Dedifferentiated amniotic fluid mesenchymal stem cell (primary cell): Measurements from ENCODE around the gene ELN.
"Not testable (repeated sequence)": the region's sequence is repeated elsewhere in the genome, so short reads cannot be mapped to it uniquely, and the experiment has no call there.

Experiments used
- DNase-seq: peaks from one replicate; pipeline ENCODE4 v3.0.0-alpha.2; 2016; ENCODE audit errors: extremely low spot score

ELN gene

GRCh38 chr7:74040791-74041520 lies 13.0 kb downstream of the ELN start:
- no peak for DNase-seq

DNA sequence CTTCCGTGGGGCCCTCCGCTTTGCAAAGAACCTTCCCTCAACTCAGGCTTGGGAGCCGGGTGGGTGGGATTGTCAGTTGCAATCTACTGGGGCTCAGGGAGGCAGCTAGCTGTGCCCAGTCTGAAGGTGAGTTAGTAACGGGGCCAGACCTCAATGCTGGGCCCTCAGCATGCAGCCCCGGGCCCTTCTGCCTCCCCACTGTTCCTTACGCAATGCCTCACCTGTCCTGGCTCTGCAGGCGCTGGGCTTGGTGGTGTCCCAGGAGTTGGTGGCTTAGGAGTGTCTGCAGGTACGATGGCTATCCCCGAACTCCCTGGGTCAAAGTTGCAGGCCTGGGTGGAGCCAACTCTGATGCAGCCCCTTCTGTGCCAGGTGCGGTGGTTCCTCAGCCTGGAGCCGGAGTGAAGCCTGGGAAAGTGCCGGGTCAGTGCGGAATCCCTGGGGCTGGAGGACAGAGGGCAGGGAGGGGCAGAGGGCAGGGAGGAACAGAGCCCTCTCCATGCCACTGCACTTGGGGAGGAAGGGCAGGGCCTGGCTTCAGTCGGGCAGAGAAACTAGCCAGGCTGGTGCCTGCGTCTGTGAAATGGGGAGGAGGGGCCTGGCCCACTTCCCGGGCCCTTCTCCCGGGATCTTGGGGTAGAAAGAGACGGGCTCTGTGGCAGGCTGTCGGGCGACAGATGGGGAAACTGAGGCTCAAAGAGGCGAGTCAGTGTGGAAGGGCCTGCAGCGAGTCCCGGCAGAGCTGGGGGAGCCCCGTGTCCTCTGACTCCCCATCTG lies 15.0 kb downstream of the ELN start:
- DNase-seq = no peak

DNA sequence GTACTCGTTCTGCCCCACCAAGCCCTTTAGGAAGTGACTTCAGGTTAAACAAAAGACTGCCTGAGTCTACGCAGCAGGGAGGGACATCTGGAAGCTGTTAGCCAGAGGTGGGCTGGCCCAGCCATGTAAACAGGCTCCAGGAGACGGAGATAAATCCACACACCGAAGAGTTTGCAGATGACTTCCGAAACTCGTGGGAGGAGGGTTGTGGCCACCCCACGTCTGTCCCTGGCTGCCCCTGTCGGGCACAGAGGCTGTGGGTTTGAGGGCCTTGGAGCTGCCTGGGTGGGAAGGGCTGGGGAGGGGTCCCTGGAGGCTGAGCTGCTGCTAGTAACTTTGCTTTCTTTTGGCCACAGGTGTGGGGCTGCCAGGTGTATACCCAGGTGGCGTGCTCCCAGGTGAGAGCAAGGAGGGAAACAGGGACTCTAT lies 15.6 kb downstream of the ELN start:
- DNase-seq = no peak

GRCh38 chr7:74044366-74045350 lies 16.7 kb downstream of the ELN start:
- no peak for DNase-seq

GRCh38 chr7:74046581-74046980 lies 18.6 kb downstream of the ELN start:
- not testable (repeated sequence) for DNase-seq

DNA sequence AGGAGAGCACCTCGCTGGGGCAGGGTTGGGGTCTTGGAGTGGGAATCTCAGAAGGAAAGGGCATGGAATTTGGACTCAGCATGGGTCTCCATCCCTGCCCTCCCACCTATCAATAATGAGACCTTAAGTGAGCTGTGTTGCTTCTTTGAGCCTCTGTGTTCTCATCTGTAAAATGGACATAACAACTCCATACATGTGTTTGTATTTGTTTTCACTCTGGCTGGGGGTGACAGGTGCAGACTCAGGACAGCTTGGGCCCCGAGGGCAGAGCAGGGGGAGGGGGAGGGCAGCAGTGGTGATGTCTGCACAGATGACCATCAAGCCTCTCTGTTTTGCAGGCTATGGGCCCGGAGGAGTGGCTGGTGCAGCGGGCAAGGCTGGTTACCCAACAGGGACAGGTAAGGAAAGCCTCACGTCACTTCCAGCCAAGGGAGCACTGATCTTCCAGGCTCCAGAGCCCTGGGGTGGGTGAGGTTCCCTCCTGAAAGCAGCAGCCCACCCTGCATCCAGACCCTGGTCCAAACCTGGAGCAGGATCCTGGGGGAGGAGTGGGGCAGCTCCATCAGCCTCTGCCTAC lies 19.9 kb downstream of the ELN start:
- no peak for DNase-seq

- no peak for DNase-seq
Measured at GRCh38 chr7:74048999-74049599, 21.1 kb downstream of the ELN start.

DNA sequence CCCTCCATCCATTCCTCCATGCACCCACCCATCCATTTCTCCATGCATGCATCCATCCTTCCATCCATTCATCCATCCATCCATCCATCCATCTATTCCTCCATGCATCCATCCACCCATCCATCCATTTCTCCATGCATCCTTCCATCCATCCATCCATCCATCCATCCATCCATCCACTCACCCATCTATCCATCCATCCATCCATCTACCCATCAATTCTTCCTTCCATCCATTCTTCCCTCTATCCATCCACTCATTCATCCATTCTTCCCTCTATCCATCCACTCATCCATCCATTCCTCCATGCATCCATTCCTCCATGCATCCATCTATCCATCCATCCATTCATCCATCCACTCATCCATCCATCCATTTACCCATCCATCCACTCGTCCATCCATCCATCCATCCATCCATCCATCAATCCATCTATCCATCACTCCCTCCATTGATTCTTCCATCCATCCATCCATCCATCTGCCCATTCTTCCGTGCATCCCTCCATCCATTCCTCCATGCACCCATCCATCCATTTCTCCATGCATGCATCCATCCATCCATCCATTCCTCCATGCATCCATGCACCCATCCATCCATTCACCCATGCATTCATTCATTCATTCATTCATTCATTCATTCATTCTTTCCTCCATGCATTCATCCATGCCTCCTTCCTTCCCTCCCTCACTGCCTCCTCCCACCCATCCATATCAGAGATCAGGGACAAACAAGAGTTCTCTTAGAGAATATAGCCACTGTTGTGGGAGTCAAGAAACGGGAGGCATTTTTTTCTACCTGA lies 22.2 kb downstream of the ELN start:
- no peak for DNase-seq

DNA sequence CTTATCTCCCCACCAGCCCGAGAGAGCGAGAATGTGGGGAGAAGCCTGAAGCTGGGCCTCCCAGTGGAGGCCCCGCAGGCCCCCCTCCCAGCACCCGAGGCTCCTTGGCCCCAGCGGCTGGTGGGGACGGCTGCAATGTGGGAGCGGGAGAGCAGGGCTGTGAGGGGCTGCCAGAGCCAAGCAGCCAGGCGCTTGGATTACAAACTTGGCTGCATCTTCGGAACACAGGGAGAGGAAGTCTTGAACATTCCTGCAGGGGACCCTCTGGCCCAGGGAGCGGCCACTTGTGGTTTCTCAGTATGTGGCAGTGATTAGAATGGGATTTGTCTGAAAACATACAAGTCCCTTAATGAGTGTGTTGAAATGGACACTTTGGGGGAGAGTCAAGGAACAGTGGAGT lies 23.2 kb downstream of the ELN start:
- DNase-seq = no peak

DNA sequence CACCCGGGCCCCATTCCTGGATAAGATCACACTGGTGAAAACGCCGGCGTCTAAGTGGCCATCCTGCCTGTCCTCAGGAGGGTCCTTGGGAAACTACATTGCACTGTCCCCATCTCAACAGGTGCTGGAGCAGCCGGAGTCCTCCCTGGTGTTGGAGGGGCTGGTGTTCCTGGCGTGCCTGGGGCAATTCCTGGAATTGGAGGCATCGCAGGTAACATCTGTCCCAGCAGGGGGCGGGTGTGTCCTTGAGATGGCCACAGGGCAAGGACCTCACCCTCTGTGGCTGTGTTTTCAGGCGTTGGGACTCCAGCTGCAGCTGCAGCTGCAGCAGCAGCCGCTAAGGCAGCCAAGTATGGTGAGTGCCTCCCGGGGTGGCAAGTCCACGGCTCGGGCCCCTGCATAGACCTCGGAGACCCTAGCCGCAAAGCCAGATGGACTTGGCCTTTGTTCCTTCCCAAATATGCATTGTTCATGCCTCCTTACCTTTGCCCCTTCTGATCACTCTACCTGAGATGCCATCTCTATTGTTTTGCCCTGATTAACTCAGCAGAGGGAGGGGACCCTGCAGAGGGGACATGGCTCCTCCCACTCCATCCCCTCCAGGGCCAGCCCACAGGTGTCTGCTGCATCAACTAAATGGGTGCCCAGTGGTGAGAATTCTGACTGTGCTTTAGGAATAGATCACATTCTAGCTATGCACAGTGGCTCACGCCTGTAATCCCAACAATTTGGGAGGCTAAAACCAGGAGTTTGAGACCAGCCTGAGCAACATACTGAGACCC lies 23.8 kb downstream of the ELN start:
- DNase-seq = no peak

- no peak for DNase-seq
Measured at GRCh38 chr7:74052628-74053027, 24.7 kb downstream of the ELN start.

GRCh38 chr7:74053589-74054186 lies 25.7 kb downstream of the ELN start:
- DNase-seq = no peak

- DNase-seq = no peak
Measured at GRCh38 chr7:74056096-74056915, 28.3 kb downstream of the ELN start.

DNA sequence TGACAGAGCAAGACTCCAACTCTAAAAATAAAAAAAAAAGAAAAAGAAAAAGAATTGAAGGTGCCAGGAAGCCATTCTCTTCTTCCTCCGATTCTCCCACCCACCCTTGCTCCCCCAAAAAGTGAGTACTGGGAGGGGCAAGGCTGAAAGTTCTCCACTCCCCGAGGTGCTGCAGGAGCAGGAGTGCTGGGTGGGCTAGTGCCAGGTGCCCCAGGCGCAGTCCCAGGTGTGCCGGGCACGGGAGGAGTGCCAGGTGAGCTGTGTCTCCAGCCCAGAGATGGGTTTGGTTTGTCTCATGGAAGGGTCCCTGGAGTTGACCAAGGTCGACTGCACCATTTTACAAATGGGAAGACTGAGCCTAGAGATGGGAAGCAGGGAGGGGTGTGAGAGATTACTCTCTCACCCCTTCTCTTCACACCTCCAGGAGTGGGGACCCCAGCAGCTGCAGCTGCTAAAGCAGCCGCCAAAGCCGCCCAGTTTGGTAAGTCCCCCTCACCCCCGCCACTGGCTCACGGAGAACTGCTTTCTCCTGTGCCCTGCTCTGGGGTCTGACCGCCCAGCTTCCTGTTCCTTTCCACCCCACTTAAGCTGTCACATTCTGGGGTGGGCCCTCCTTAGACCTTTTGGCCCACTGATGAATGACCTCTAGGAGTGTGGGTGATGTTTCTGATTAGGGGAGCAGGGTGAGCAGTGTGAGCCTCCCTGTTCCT lies 29.4 kb downstream of the ELN start:
- no peak for DNase-seq

- no peak for DNase-seq
Measured at GRCh38 chr7:74057987-74058386, 30.0 kb downstream of the ELN start.

DNA sequence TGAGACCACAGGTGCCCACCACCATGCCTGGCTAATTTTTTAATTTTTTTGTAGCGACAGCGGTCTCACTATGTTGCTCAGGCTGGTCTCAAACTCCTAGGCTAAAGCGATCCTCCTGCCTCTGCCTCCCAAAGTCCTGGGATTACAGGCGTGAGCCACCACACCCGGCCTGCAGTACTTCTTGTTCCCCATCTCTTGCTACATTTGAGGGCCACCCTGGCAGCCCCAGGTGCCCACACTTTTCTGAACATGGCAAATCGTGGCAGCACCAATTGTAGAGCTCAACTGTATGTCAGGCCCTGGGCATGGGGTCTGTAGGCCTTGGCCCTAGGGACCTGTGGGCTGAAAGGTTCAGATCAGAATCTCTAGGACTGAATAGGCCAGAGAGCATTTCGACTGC lies 30.5 kb downstream of the ELN start:
- no peak for DNase-seq

DNA sequence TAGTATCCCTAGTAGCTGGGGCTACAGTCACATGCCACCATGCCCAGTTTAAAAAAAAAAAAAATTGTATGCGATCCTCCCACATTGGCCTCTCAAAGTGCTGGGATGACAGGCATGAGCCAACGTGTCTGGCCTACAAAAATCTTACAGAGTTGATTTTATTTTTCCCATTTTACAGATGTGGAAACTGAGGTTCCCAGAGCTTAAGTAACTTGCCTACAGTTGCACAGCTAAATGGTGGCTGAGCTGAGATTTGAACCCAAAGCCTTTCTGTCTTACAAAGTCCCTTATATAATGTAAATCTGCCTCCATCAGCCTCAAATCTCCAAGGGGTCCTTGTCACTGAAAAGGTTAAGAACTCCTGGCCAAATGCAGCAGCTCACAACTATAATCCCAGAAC lies 31.1 kb downstream of the ELN start:
- no peak for DNase-seq
